NCI-H446 treated with DMSO at 0.1 percent for 48 hours (cell line): ENCODE measurements around the gene CNTRL.

Experiments
- DNase-seq: peaks from one replicate; lab custom pipeline; 2025; lab: John Stamatoyannopoulos, UW

The CNTRL gene

GRCh38 chr9:121201738-121202533 is 127.2 kb downstream of the CNTRL start, which contains the start of gene RAB14:
Gene RAB14 (minus strand): TSS chr9:121201869. CDS start chr9:121193412, 8,457 bp downstream.
- peak; percentile 87 for DNase-seq

GRCh38 chr9:121204121-121204520 is 129.4 kb downstream of the CNTRL start:
- DNase-seq: no peak

DNA sequence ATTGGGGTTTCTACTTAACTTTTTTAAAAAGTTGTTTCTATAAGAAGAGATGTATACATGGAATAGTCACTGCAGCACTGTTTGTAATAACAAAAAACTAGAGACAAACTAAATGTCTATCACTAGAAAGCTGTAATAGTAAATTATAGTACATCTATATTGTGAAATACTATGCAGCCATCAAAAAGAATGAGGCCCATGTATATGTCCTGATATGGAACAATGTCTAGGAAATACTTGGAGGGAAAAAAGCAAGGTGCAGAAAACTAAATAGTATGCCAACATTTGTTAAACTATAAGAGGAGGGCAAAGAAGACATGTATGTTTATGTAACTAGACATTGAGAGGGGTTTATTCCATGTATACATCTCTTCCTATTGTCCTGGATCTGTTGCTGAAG is 129.9 kb downstream of the CNTRL start:
- DNase-seq: no peak

- DNase-seq: no peak
These were observed 132.0 kb downstream of the CNTRL start for GRCh38 chr9:121206516-121207370.

DNA sequence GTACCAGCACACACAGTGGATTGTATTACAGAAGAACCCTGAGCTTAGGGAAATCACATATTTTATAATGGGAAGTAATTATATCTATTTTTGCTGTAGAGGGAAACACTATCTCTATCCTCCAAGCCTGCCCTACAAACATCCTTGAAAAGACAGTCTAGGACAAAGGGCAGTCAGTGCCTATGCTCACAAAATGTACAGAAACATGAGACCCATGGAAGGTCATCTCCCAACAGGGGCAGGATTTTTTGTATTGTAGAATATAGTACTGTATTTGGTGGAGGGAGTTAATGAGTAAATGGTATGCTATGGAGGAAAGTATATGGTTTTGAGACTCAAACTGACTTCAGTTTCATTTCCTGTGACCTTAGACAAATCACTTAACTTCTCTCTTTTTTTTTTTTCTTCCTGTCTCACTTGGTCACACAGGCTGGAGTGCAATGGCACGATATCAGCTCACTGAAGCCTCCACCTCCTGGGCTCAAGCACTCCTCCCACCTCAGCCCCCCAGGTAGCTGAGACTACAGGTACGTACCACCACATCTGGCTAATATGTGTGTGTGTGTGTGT is 132.7 kb downstream of the CNTRL start:
- no peak for DNase-seq

- DNase-seq: no peak
These were observed 135.8 kb downstream of the CNTRL start for GRCh38 chr9:121210536-121210935.

DNA sequence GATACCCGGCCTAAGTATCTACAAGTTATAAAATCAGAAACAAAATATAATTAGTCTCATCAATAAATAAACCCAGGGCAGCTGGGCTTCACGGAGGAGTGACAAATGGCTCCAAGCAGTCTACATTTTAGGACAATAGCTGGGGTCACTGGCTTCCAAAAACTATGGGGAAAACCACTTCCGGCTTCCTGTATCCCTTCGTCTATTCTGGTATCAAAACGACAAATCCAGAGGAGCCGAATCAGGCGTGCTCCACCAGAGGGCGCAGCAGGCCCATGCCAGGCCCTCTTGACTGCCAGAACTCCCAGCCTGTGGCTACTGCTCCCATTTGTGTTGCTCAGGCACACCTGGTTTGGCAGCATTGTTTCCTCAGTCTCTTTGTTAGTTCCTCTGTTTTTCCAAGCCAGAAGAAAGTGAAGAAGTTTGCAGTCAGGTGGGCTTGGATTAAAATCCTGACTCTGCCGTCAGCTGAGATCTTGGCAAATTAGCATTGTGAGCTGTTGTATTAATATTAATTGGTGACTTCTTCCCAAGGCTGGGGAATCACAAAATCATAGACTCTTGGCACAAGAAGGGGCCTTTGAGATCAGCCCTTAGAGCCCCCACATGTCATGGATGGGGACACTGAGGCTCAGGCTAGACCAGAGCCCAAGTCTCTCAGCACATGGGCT is 138.5 kb downstream of the CNTRL start:
- DNase-seq: peak; percentile 21

GRCh38 chr9:121214005-121214404 is 139.2 kb downstream of the CNTRL start:
- DNase-seq: no peak

GRCh38 chr9:121216271-121216805 is 141.6 kb downstream of the CNTRL start:
- no peak for DNase-seq

- DNase-seq: no peak
These were observed 143.0 kb downstream of the CNTRL start for GRCh38 chr9:121217609-121218292.

DNA sequence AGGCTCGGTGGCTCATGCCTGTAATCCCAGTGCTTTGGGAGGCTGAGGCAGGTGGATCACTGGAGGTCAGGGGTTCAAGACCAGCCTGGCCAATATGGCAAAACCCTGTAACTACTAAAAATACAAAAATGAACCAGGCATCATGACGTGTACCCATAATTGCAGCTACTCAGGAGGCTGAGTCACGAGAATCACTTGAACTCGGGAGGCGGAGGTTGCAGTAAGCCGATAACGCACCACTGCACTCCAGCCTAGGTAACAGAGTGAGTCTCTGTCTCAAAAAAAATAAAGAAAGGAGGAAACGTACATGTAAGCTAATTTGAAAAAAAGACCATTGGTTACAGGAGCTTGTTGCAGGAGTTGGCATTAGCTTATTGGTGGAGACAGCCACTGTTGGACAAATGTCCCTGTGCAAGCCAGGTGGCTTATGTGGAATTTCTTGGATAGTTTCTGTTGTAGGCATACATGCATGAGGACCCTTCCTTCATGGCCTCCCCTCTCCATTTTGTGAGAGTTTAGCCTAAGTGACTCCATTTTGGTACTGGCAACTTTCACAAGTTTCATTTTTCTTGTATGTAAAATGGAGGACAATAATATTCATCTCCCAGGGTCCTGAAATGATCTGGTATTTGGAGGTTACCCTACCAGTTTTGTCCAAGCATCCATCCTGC is 143.7 kb downstream of the CNTRL start:
- no peak for DNase-seq

DNA sequence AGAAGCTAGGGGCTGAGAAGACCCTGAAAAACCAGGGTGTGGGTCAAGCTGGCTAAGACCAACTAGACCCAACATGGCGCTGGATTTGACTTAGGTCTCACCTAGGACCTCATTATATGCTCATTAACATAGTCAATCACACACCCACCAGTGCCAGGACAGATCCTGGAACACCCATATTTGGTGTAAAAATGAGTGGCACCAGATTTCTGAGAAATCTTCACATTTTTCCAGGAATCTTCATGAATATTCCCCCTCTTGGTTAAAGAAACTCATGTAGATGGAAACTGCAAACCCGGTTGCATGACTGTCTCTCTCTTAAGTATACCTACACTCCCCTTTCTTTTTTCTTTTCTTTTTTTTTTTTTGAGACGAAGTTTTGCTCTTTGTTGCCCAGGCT is 144.8 kb downstream of the CNTRL start:
- DNase-seq: no peak

GRCh38 chr9:121220996-121221663 is 146.4 kb downstream of the CNTRL start:
- no peak for DNase-seq

DNA sequence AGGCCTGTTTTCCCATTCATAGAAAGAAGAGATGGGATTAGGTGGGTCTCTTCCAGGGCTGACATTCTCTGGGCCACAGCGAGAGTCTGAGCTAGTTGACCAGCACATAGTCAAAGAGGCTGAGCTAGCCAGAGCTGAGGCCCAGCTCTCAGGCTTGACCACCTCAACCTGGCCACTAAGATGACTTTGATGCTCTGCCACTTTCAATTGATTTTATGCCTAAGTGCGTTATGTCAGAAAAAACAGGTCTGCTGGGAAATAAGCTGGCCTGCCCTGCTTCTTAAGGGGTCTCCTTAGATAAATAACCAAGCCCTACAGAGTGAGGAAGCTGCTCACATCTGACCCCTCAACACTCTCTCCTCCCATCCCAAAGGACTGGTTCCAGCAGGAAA is 146.9 kb downstream of the CNTRL start:
- DNase-seq: no peak

DNA sequence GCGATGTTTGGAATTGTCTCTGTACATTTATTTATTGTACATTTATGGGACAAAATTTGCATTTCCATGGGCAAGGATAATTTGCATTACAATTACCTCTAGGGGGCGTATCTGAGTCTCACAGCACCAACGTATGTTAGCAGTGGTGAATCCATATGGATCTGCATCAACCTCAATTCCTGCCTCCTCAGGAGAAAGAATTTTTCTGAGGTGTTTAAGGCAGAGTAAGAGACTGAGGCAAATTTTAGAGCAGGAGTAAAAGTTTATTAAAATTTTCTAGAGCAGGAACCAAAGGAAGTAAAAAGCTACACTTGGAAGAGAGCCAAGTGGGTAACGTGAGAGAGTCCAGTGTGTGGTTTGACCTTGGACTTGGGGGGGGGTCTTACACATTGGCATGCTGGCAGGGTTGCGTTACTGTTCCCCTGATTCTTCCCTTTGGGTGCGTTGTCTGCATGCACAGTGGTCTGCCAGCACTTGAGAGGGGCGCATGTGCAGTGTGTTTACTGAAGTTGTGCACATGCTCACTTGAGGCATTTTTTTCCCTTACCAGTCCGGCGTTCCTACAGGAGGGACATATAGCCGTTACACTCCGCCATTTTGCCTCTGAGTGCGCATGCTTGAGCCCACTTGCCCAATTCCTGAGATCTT is 147.9 kb downstream of the CNTRL start:
- no peak for DNase-seq

DNA sequence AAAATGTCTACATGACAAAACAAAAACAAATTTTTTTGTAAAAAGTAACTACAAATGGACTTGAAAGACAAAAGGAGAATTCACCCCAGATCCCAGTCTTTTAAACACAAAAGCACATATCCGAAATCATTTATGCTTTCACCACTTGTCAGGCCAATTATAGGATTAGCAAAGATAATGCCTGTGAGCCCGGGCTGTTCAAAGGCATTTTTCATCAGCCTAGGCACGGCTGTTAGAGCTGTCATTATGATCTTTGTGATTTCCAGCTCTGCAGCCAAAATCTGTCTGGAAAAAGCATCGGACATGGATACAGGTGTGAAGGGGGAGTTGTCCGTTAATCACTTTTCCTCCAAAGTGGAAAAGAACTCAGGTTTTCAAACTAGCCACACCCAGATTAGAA is 150.5 kb downstream of the CNTRL start:
- DNase-seq: no peak

DNA sequence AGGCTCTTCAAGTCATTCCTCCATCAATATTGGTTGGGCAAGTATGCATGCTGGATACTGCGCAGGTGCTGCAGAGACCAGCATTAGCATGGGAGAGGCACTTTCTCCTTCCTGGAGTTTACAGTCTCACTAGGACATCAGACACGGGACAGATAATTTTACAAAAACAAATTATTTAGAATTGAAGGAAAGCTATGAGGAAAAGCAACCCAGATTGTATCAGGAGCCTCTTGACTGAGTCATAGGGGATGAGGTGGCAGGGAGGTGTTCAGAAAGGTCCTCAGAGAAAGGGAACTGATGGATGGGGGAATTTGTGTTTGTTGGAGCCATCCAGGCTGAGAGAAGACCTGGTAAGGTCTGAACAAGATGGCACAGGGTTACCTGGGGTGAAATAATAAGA is 151.4 kb downstream of the CNTRL start:
- no peak for DNase-seq
